Colonic mucosa (tissue), 4 donors: ENCODE results near the gene ESRP2. TPM values are rescaled to one million over a fixed set of nuclear protein-coding genes. Genes with fewer than 3 reads are reported as not detected.

Experiments
- DNase-seq: peaks from one replicate; pipeline ENCODE4 v3.0.0-alpha.2; 2020
- H3K27ac ChIP-seq: fragments of 200-600 bp; one replicate; pipeline ENCODE4 v1.8.0; 2021
- H3K27me3 ChIP-seq: fragments of 200-600 bp; one replicate; pipeline ENCODE4 v1.8.0; 2021
- H3K36me3 ChIP-seq: fragments of 200-600 bp; one replicate; pipeline ENCODE4 v1.8.0; 2021
- H3K4me1 ChIP-seq: fragments of 200-600 bp; one replicate; pipeline ENCODE4 v1.8.0; 2021; ENCODE audit warnings: mild to moderate bottlenecking
- H3K4me3 ChIP-seq: fragments of 200-600 bp; one replicate; pipeline ENCODE4 v1.8.0; 2021
- H3K9ac ChIP-seq, 2 donors: one replicate each; pipeline ENCODE4 v1.7.0; 2013; ENCODE audit warnings: control low read depth in 2 of 2, low read depth in 2 of 2, low read length in 2 of 2
- H3K9me3 ChIP-seq: fragments of 200-600 bp; one replicate; pipeline ENCODE4 v1.8.0; 2021
- CTCF ChIP-seq: fragments of 200-600 bp; IDR thresholded peaks from one replicate; pipeline ENCODE4 v1.8.0; 2022; ENCODE audit warnings: antibody characterized with exemption, mild to moderate bottlenecking
- intact Hi-C: fragments of 100-400 bp; cut with DNase I; formaldehyde crosslinking; loops from one replicate; pipeline ENCODE4 v1.14.1; 2022
- microRNA-seq: library from miRNA; unstranded; fragments of <30 nt; microRNA quantifications from one replicate; pipeline ENCODE4, GENCODE V29; 2019
- total RNA-seq, 2 donors: library from RNA; stranded (reverse); fragmentation: NEBNext Ultra II Directional in 1 of 2; extraction: Animal tissue kit (Norgen Biotek cat#: 25700) in 1 of 2; gene quantifications; one replicate each; pipeline ENCODE4 v1.2.1, GENCODE V29; 2021
- donor health status: healthy.
- donor health status: DM: no; HTN: no; CAD: no.
- donor health status: DM: no; HTN: no; CAD: no.

ESRP2 gene
- total RNA-seq, 2 donors from 2014 or later: 76.6 to 119 TPM

DNA sequence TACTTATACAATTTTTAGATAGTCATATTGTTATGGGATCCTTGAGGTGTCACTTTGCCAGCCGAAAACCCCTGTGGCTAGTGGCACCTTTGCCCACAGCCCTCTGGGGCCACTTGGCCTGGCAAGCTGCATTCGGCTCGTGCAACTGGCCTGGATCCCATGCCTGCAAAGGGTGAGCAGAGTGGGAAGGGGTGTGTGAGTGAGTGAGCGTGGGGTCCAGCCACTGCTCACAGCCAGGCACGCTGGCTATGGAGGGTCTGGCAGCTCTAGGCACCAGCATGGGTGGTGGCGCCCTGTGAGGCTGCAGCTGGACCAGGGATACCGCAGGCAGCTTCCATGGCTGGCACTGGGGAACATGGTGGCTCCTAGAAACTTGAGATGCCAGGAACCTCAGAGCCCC is 49.0 kb downstream of the ESRP2 start:
- intact Hi-C loops: no loop called here
- Histone ChIP-seq H3K4me3 (no peak overlapping the region), H3K36me3 (no peaks in the 10 kb centered on the region), H3K4me1 (no peaks in the 10 kb centered on the region), H3K9ac (no peak overlapping the region), H3K27ac (no peak overlapping the region), H3K9me3 (no peaks in the 10 kb centered on the region), H3K27me3 (no peaks in the 10 kb centered on the region)
- no peak for DNase-seq
- no peak for TF ChIP-seq CTCF

- DNase-seq: no peak
- H3K27me3 ChIP-seq: no peaks in the 10 kb centered on the region
- no peaks in the 10 kb centered on the region for H3K4me1 ChIP-seq
- intact Hi-C loops: no loop called here
- no peaks in the 10 kb centered on the region for H3K9me3 ChIP-seq
- H3K4me3 ChIP-seq: no peak overlapping the region
- no peak for TF ChIP-seq CTCF
- no peak overlapping the region for H3K9ac ChIP-seq
- no peaks in the 10 kb centered on the region for H3K36me3 ChIP-seq
- H3K27ac ChIP-seq: no peak overlapping the region
Measured at GRCh38 chr16:68183046-68183445, 52.9 kb downstream of the ESRP2 start.

GRCh38 chr16:68179855-68180254 is 56.1 kb downstream of the ESRP2 start:
- Histone ChIP-seq H3K36me3 (no peaks in the 10 kb centered on the region), H3K4me3 (no peak overlapping the region), H3K9ac (no peak overlapping the region), H3K27ac (no peak overlapping the region), H3K27me3 (no peaks in the 10 kb centered on the region), H3K4me1 (no peaks in the 10 kb centered on the region), H3K9me3 (no peaks in the 10 kb centered on the region)
- no peak for TF ChIP-seq CTCF
- intact Hi-C loops: no loop called here
- no peak for DNase-seq

- intact Hi-C loops: no loop called here
- no peak overlapping the region for H3K9ac ChIP-seq
- H3K9me3 ChIP-seq: no peaks in the 10 kb centered on the region
- no peaks in the 10 kb centered on the region for H3K36me3 ChIP-seq
- H3K4me1 ChIP-seq: no peaks in the 10 kb centered on the region
- TF ChIP-seq CTCF: no peak
- H3K4me3 ChIP-seq: no peak overlapping the region
- H3K27ac ChIP-seq: no peak overlapping the region
- no peak for DNase-seq
- no peaks in the 10 kb centered on the region for H3K27me3 ChIP-seq
Measured at GRCh38 chr16:68179196-68179795, 56.6 kb downstream of the ESRP2 start.

Small RNA genes within 50 kb of the gene (microRNA-seq; reads per million reads assigned to microRNA genes)
- not detected for gene MIR6773

Other genes with a start within 250 kb of the ESRP2 start
- under 1 TPM; 0.88 to 0.96 TPM for gene DPEP2, start 236.6 kb downstream of the ESRP2 start, total RNA-seq
- gene DPEP2NB, start 220.2 kb downstream of the ESRP2 start, total RNA-seq: not detected
- gene DDX28, start 212.9 kb downstream of the ESRP2 start, total RNA-seq: 10 to 100 TPM in 1 of 2 donors, 1 to 10 TPM in 1; 6.8 to 10.7 TPM
- 10 to 100 TPM; 13.1 to 24.6 TPM for gene DUS2, start 212.8 kb downstream of the ESRP2 start, total RNA-seq
- 10 to 100 TPM; 22.5 to 29.3 TPM for gene NFATC3, start 150.8 kb downstream of the ESRP2 start, total RNA-seq
- gene PLA2G15, start 9.2 kb upstream of the ESRP2 start, total RNA-seq: 10 to 100 TPM; 11.6 to 13.9 TPM
- gene SLC7A6, start 28.4 kb upstream of the ESRP2 start, total RNA-seq: 10 to 100 TPM; 22.0 to 42.2 TPM
- 10 to 100 TPM; 15.2 to 16.6 TPM for gene SLC7A6OS, start 74.8 kb upstream of the ESRP2 start, total RNA-seq
- 10 to 100 TPM; 18.0 to 45.4 TPM for gene PRMT7, start 74.9 kb upstream of the ESRP2 start, total RNA-seq
- 10 to 100 TPM; 71.1 to 76.5 TPM for gene SMPD3, start 212.4 kb upstream of the ESRP2 start, total RNA-seq